Activated CD4-positive, alpha-beta T cell treated with anti-CD3 and anti-CD28 coated beads, Interleukin-2, amount 50 U/mL, for 24 hours (primary cell): Measurements from ENCODE around the gene KLF16.

Source experiments
- DNase-seq, 2 donors: peaks; one replicate each; pipeline ENCODE4 v3.0.0-alpha.2; 2020; ENCODE audit warnings: low read depth in 1 of 2, low spot score in 1 of 2

Gene KLF16

GRCh38 chr19:1809678-1810077 is 53.7 kb downstream of the KLF16 start:
- DNase-seq, result no peak

- no peak for DNase-seq
Observed at GRCh38 chr19:1808395-1808731, 55.0 kb downstream of the KLF16 start.

- DNase-seq, result no peak
Observed at GRCh38 chr19:1807695-1808394, 55.5 kb downstream of the KLF16 start.

DNA sequence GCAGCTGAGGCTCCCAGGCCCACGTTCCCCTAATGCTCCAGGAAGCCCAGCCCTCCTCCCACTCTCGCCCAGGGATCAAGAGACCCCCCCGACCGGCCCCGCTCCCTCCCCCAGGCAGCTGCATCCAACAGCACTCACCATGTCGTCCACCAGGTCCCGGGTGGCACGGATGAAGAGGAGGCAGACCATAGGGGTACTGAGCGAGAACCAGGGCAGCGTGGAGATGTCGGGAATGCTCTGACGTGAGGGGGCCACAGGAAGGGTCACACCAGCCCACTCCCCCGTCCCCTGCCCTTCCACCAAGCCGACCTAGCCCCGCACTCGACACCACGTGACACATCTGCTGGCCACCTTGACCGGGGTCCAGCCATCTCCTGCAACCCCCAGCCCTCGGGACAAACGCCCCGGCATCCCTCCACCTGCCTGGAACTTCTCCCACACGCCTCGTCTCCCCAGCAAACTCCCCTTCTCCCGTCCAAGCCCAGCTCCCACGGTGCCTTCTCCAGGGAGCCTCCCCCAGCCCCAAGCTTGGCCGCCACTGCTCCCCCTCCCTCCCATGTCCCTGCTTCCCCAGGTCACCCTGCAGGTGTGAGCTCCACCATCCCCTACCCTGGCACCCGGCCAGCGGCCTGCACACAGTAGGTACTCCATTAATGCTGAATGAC is 56.2 kb downstream of the KLF16 start:
- DNase-seq, result no peak

GRCh38 chr19:1806184-1807029 is 57.0 kb downstream of the KLF16 start:
- no peak for DNase-seq

DNA sequence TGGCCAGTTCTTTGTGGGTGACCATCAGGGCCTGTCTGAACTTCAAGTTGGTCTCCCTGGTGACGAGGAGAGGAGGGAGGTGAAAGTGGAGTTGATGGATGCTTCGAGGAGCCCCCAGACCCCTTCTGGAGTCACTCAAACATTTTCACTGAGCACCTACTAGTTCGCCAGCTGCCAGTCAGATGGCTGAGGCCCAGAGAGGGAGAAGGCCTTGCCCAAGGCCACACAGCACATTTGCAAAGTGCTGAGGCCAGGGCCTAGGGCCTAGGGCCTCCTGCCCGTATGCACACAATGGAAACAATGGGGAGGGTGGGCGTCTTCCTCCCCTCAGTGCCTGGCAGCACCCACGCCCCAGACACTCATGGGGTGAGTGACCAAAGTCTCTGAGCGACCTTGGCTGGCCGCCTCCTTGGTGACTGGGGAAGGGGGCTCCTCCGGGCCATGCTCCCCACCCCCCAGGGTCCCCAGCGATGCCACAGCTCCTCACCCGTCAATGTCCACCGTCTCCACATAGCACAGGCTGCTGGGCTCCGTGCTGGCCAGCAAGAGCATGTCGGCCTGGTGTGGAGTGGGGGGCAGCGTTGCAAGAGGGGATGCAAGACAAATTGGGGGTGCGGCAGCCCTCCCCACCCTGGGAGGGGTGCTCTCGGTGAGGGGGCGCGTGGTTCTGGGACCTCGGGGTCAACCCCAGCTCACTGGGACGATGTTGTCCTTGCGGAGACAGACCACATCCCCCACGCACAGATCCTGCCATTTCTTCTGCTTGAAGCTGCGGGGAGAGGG is 57.8 kb downstream of the KLF16 start:
- DNase-seq, result no peak

DNA sequence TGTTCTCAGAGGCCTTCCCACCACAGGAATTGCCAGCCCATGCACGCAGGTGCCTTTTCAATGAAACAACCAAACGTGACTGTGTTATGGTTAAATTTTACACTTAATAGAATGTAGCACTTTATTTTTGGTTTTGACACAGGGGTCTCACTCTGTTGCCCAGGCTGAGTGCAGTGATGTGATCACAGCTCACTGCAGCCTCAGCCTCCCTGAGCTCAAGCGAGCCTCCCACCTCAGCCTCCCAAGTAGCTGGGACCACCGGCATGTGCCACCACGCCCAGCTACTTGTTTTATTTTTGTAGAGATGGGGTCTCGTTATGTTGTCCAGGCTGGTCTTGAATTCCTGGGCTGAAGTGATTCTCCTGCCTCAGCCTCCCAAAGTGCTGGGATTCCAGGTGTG is 58.5 kb downstream of the KLF16 start:
- DNase-seq, result no peak
